Measurements from ENCODE around the gene DNAH2. TPM values are rescaled to one million over a fixed set of nuclear protein-coding genes. Genes with fewer than 3 reads are reported as not detected.

The DNAH2 gene
- total RNA-seq, 2 experiments from 2014 or later: not detected

DNA sequence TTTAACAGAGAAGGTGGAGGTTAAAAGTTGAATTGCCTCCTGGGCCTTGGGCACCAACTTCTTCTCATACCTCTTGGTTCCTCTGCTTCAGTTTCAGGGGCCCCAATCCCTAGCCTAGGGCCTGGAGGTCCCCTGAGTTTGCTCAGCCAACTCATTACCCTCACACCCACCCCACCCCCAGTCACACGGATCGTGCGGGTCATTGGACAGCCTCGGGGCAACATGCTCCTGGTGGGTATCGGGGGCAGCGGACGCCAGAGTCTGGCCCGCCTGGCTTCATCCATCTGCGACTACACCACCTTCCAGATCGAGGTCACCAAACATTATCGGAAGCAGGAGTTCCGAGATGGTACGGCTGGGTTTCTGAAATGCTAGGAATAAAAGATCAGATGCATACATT is 80.4 kb downstream of the DNAH2 start:
- POLR2A ChIA-PET: interaction anchor here (0.5 kb wide), 1 partner anchor 166 kb away, joined by 3 read pairs; no protein-coding TSS in a partner anchor
- Histone ChIP-seq H3K27ac (ENCODE audit: low read depth, low read length, poor library complexity, severe bottlenecking) (no peak overlapping the region), H3K9me3 (ENCODE audit: low read length) (no peaks in the 10 kb centered on the region), H3K4me1 (ENCODE audit: insufficient read depth, low read length, poor library complexity, severe bottlenecking) (no peaks in the 10 kb centered on the region), H2AFZ (ENCODE audit: low read length) (no peak overlapping the region), H3K36me3 (ENCODE audit: insufficient read depth, low read length) (no peaks in the 10 kb centered on the region), H3K79me2 (ENCODE audit: insufficient read depth, low read depth, low read length) (no peaks in the 10 kb centered on the region), H3K4me3 (ENCODE audit: low read depth, low read length, poor library complexity, severe bottlenecking) (no peak overlapping the region), H3K9me2 (ENCODE audit: insufficient read depth, low read length) (no peaks in the 10 kb centered on the region), H4K20me1 (ENCODE audit: insufficient read depth, low read length) (no peaks in the 10 kb centered on the region), H3K4me2 (ENCODE audit: low read length) (no peak overlapping the region)
- no peak for DNase-seq (ENCODE audit: low spot score)
- BruUV-seq (replicated peaks): no TSS peak
- intact Hi-C loops (cut with micrococcal nuclease; ENCODE audit: unreplicated experiment): no loop called here
- no peak for TF ChIP-seq EZH2phosphoT487 (IDR thresholded peaks at IDR 0.05; ENCODE audit: borderline replicate concordance, low read depth, low read length)
- TF ChIP-seq, protein P1, sequence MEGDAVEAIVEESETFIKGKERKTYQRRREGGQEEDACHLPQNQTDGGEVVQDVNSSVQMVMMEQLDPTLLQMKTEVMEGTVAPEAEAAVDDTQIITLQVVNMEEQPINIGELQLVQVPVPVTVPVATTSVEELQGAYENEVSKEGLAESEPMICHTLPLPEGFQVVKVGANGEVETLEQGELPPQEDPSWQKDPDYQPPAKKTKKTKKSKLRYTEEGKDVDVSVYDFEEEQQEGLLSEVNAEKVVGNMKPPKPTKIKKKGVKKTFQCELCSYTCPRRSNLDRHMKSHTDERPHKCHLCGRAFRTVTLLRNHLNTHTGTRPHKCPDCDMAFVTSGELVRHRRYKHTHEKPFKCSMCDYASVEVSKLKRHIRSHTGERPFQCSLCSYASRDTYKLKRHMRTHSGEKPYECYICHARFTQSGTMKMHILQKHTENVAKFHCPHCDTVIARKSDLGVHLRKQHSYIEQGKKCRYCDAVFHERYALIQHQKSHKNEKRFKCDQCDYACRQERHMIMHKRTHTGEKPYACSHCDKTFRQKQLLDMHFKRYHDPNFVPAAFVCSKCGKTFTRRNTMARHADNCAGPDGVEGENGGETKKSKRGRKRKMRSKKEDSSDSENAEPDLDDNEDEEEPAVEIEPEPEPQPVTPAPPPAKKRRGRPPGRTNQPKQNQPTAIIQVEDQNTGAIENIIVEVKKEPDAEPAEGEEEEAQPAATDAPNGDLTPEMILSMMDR (conservative IDR thresholded peaks at IDR 0.05; ENCODE audit: low read length): no peak
- CTCF ChIA-PET (ENCODE audit: unreplicated experiment): interaction anchor here (0.5 kb wide), 1 partner anchor 21 kb away, joined by 3 read pairs; no protein-coding TSS in a partner anchor

DNA sequence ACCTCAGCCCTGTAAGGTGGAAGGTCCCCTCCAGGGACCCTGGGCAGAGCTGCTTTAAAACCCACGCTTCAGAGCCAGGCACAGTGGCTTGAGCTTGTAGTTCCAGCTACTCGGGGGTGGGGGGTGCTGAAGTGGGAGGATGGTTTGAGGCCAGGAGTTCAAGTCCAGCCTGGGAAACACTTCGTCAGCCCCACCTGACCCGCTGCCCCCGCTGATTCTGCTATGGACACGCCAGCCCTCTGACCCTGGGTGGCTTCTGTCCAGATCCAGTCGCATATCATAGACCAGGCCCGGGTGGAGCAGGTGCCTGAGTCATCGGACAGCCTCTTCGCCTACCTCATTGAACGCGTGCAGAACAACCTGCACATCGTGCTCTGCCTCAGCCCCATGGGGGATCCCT is 81.3 kb downstream of the DNAH2 start:
- TF ChIP-seq, protein P1 (conservative IDR thresholded peaks at IDR 0.05; ENCODE audit: low read length): no peak
- TF ChIP-seq EZH2phosphoT487 (IDR thresholded peaks at IDR 0.05; ENCODE audit: borderline replicate concordance, low read depth, low read length): no peak
- Histone ChIP-seq H3K4me2 (ENCODE audit: low read length) (no peak overlapping the region), H2AFZ (ENCODE audit: low read length) (no peak overlapping the region), H4K20me1 (ENCODE audit: insufficient read depth, low read length) (no peaks in the 10 kb centered on the region), H3K9me3 (ENCODE audit: low read length) (no peaks in the 10 kb centered on the region), H3K79me2 (ENCODE audit: insufficient read depth, low read depth, low read length) (no peaks in the 10 kb centered on the region), H3K4me3 (ENCODE audit: low read depth, low read length, poor library complexity, severe bottlenecking) (no peak overlapping the region), H3K36me3 (ENCODE audit: insufficient read depth, low read length) (no peaks in the 10 kb centered on the region), H3K9me2 (ENCODE audit: insufficient read depth, low read length) (no peaks in the 10 kb centered on the region), H3K4me1 (ENCODE audit: insufficient read depth, low read length, poor library complexity, severe bottlenecking) (no peaks in the 10 kb centered on the region), H3K27ac (ENCODE audit: low read depth, low read length, poor library complexity, severe bottlenecking) (no peak overlapping the region)
- intact Hi-C loops (cut with micrococcal nuclease; ENCODE audit: unreplicated experiment): no loop called here
- CTCF ChIA-PET (ENCODE audit: unreplicated experiment): interaction anchor here (0.6 kb wide), 1 partner anchor 321 kb away, joined by 4 read pairs; no protein-coding TSS in a partner anchor
- no TSS peak for BruUV-seq (replicated peaks)
- POLR2A ChIA-PET: no interaction called here
- DNase-seq (ENCODE audit: low spot score): no peak

DNA sequence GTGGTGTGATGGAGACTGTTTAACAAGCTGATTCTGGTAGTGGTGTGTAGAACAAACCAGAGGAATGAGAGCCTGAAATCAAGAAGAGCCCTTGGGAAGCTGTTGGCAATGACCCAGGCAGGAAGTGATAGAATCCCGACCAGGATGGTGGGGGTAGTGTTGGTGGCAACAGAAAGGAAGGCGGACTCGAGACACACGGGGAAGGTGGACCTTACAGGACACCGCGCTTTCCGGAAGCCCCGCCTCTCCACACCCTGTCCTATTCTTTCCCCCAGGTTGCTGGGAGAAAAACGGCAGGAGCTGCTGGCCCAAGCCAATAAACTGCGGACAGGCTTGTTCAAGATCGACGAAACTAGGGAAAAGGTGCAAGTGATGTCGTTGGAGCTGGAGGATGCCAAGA is 86.4 kb downstream of the DNAH2 start:
- no peaks in the 10 kb centered on the region for H4K20me1 ChIP-seq (ENCODE audit: insufficient read depth, low read length)
- H3K9me3 ChIP-seq (ENCODE audit: low read length): no peaks in the 10 kb centered on the region
- no peaks in the 10 kb centered on the region for H3K79me2 ChIP-seq (ENCODE audit: insufficient read depth, low read depth, low read length)
- ChIA-PET CTCF (ENCODE audit: unreplicated experiment) (no interaction called here), POLR2A (no interaction called here)
- no peak for DNase-seq (ENCODE audit: low spot score)
- TF ChIP-seq EZH2phosphoT487 (IDR thresholded peaks at IDR 0.05; ENCODE audit: borderline replicate concordance, low read depth, low read length): no peak
- intact Hi-C loops (cut with micrococcal nuclease; ENCODE audit: unreplicated experiment): no loop called here
- no peak overlapping the region for H2AFZ ChIP-seq (ENCODE audit: low read length)
- no peaks in the 10 kb centered on the region for H3K36me3 ChIP-seq (ENCODE audit: insufficient read depth, low read length)
- H3K4me3 ChIP-seq (ENCODE audit: low read depth, low read length, poor library complexity, severe bottlenecking): no peak overlapping the region
- no TSS peak for BruUV-seq (replicated peaks)
- no peaks in the 10 kb centered on the region for H3K9me2 ChIP-seq (ENCODE audit: insufficient read depth, low read length)
- no peak overlapping the region for H3K4me2 ChIP-seq (ENCODE audit: low read length)
- H3K27ac ChIP-seq (ENCODE audit: low read depth, low read length, poor library complexity, severe bottlenecking): no peak overlapping the region
- H3K4me1 ChIP-seq (ENCODE audit: insufficient read depth, low read length, poor library complexity, severe bottlenecking): no peaks in the 10 kb centered on the region
